Measurements from ENCODE around the gene GPRC5D. TPM values are rescaled to one million over a fixed set of nuclear protein-coding genes. Genes with fewer than 3 reads are reported as not detected.

GPRC5D gene
- total RNA-seq, 1 experiment from 2014 or later: not detected

DNA sequence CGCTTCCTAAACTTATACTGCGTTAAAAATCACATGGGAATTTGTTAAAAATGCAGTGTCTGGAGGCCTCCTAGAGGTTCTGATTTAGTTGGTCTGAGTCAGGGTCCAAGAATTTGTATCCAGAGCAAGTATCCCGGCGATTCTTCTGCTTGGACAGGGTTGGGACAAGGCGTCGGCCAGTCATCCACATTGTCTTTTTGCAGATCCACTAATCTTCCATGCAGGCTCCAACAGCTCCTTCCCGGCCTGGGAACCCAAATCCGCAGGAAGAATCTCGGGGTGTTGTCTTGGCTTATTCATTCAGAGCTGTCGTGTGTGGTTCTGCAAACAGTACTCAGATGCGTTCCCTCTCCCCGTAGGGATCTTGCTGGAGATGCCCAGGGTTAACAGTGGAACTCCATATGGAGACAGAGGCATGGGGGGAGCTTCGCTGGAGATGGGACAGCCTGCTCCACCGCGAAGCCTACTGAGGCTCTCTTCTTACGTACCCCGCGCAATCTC lies 25.3 kb downstream of the GPRC5D start:
- Histone ChIP-seq H3K4me3 (no peak overlapping the region), H3K36me3 (no peaks in the 10 kb centered on the region), H3K27me3 (no peaks in the 10 kb centered on the region), H3K9me3 (no peaks in the 10 kb centered on the region)
- DNase-seq: no peak

DNA sequence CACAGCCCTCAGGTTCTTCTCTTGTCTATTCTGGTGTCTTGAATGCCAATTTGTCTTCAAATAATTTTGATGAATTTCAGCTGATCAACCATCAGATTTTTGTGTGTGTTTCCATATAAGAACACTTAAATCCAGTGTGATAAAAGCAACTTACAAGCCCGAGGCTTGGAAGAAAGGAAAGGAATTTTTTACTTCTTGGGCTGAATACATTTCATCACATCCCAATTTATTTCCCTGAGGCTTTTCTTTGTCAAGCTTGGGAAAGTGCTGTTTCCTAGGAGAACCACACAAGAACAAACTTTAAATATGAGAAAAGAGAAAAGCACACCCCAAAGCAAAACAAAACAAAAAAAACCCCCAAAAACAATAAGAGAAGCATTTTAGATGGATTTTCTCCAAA lies 26.6 kb downstream of the GPRC5D start:
- no peaks in the 10 kb centered on the region for H3K36me3 ChIP-seq
- H3K9me3 ChIP-seq: no peaks in the 10 kb centered on the region
- no peaks in the 10 kb centered on the region for H3K27me3 ChIP-seq
- no peak for DNase-seq
- no peak overlapping the region for H3K4me3 ChIP-seq

DNA sequence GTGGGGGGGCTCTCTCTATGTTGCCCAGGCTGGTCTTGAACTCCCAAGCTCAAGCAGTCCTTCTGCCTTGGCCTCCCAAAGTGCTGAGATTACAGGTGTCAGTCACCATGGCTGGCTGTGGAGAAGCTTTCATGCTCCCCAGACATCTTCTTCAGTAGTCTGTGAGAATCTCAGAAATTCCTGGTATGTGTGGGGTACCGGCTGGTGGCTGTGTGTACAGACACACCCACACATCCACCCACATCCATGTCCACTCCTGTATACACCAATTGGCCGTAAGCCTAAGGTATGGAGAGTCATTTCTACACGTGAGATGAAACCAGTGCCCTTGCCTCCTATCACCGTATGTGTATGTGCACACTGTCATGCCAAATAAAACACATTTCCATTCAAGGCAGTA lies 27.8 kb downstream of the GPRC5D start:
- H3K9me3 ChIP-seq: no peaks in the 10 kb centered on the region
- H3K4me3 ChIP-seq: no peak overlapping the region
- H3K36me3 ChIP-seq: peaks cover 7% of the 10 kb centered on the region; the same call in 1 of the 2 replicates
- no peaks in the 10 kb centered on the region for H3K27me3 ChIP-seq
- no peak for DNase-seq

DNA sequence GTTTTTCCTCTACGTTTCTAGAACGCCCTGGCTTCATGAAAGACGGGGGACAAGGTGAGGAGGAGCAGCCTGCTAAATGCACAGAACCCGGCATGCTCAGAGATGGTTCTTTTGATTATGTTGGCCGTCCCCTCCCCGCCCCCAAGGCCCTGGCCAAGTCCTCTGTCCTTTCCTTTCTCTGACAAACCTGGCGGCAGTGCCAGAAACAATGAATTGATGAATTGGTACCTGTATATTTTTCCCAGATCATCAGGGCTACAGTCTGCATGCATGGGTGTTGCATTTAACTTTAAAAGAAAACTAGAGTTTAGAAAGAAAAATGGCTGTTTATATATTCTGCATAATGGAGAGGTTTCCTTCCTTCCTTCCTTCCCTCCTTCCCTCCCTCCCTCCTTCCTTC lies 29.0 kb downstream of the GPRC5D start:
- Histone ChIP-seq H3K36me3 (peaks cover 7% of the 10 kb centered on the region; the same call in 1 of the 2 replicates), H3K4me3 (no peak overlapping the region)

DNA sequence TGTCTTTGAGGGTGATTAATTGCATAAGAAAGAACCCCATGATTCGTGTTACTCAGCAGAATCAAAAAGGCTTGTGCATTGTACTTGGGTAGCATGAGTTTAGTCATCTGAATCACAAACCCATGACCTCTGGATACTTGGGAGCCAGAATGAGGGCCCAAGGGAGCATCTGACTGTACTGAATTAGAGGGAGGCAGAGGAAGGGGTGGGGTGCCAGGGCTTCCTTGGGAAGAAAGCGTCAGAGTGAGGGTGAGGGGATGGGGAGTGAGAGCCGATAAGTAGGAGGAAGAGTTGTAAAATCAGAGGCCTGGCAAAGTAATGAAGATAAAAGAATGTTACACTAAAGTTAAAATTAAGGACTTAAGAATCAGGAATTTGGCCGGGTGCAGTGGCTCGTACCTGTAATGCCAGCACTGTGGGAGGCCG lies 29.8 kb downstream of the GPRC5D start:
- H3K27me3 ChIP-seq: no peaks in the 10 kb centered on the region

More for the DNA sequence above, 29.0 kb downstream of the GPRC5D start:
- DNase-seq: no peak
- Histone ChIP-seq H3K27me3 (no peaks in the 10 kb centered on the region), H3K9me3 (no peaks in the 10 kb centered on the region)

DNA sequence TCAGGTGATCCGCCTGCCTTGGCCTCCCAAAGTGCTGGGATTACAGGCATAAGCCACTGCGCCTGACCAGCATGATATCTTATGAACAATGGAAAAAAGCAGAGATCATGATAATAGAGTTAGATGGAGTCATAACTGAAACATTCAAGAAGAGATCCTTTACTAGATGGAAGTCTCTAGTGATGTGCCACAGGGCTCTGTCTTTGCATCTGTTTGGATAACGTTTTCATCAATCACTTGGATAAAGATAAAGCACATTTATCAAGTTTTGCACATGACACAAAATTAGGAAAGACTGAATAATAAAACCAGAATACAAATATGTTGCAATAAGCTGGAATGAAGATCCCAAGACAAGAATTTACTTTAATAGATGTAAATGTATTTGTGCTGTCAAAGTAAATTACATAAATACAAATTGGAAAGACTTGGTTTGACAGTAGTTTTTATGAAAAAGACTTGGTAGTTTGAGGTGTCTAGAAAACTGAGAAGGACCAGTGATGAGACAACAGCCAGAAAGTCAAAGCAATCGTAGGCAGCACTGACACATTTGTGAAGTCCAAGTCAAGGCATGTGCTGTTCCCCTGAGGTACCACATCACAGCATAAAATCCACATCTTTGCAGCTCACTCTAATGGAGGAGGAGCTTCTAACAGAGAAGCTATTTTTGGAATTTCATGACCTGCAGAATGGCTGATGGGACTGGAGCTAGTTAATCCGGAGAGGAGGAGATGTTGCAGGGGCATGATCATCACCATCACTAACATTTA lies 32.1 kb downstream of the GPRC5D start:
- DNase-seq: no peak
- Histone ChIP-seq H3K4me3 (no peak overlapping the region), H3K27me3 (no peaks in the 10 kb centered on the region), H3K9me3 (no peaks in the 10 kb centered on the region), H3K36me3 (peaks cover 20% of the 10 kb centered on the region)

More for the DNA sequence above, 29.8 kb downstream of the GPRC5D start:
- Histone ChIP-seq H3K9me3 (no peaks in the 10 kb centered on the region), H3K4me3 (no peak overlapping the region), H3K36me3 (peaks cover 7% of the 10 kb centered on the region; the same call in 1 of the 2 replicates)
- DNase-seq: no peak

DNA sequence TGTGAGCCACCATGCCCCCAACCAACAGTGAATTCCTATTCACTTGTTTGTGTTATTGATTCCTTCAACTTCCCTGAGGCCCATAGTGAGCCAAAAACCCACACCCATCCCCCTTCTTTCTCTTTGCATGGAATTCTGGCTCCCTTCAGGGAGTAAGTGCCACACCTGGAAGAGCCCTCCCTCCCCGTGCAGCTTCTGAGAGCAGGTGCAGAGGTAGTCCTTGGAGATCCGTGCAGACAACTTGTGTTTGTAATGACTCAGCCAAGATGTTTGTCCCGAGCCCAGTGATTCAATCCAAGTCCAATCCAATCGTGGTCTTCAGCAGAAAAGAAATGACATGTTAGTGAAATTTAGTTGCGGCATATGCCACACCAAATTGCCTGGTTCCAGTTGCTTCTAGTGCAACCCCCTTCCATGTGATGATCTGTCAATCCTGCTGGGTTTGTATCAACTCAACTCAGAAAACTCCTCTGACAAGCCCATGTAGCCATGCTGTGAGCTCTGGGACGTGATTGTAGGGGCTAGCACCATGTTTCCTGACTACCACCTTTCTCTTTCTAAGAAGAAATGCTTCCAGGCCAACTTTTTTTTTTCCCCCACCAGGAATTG lies 33.1 kb downstream of the GPRC5D start:
- no peak overlapping the region for H3K4me3 ChIP-seq
- no peak for DNase-seq
- H3K9me3 ChIP-seq: no peaks in the 10 kb centered on the region
- H3K27me3 ChIP-seq: no peaks in the 10 kb centered on the region
- H3K36me3 ChIP-seq: peaks cover 20% of the 10 kb centered on the region

DNA sequence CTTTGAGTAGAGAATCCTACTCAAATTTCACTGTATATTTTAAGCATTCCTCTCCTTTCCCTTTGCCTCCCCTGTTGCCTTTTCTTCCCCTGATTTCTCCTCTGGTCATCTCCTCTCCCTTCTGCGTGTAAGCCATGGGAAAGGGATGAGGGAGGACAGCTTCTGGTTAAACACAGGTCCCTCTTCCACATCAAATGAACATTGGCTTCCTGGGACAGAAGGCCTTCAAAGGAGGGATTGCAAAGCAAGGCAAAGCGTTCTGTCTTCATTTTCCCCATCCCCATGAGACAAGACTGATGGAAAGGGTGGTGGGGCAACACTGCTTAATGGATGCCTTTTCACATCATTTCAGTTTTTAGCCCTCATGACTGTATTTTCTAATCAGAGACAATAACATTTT lies 34.5 kb downstream of the GPRC5D start:
- no peak for DNase-seq
- H3K9me3 ChIP-seq: no peaks in the 10 kb centered on the region
- no peak overlapping the region for H3K4me3 ChIP-seq
- peaks cover 20% of the 10 kb centered on the region for H3K36me3 ChIP-seq
- no peaks in the 10 kb centered on the region for H3K27me3 ChIP-seq

DNA sequence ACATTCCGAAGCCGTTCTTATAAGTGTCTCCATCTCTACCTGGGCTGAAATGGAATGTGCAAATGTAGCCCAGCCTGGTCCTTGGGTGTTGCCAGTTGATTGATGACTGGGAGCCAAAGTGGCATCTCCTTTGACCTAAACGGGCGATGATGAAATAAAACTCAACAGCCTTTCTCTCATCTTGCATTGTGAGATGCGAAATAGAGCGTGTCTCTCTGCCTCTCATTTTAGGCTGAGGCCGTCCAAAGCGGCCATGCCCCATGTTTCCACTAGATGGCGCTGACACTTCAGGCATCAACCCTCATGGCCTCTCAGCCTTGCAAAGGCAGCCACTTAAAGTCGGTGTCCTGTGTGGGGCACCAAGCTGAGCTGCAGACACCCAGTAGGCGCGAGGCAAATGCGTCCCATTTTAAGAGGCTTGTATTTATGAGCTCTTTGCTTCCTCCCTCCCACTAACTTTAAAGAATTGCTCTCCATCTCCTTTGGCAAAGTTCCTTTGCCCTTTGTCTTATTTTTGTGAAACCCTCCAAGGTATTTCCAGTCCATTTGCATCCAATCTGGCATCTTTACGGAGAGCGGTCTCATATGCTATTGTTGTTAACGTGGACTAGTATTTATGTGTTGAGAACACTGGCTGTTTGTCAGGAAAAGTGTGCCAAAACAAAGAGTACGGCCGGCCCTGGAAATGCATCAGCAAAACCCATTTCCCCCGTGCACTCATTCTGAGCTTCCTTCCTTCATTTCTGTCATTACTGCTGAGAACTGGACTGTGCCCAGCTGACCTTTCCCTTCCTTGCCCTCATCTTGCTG lies 35.6 kb downstream of the GPRC5D start:
- Histone ChIP-seq H3K36me3 (peaks cover 29% of the 10 kb centered on the region), H3K27me3 (no peaks in the 10 kb centered on the region), H3K9me3 (no peaks in the 10 kb centered on the region), H3K4me3 (no peak overlapping the region)
- DNase-seq: peak; percentile 66

DNA sequence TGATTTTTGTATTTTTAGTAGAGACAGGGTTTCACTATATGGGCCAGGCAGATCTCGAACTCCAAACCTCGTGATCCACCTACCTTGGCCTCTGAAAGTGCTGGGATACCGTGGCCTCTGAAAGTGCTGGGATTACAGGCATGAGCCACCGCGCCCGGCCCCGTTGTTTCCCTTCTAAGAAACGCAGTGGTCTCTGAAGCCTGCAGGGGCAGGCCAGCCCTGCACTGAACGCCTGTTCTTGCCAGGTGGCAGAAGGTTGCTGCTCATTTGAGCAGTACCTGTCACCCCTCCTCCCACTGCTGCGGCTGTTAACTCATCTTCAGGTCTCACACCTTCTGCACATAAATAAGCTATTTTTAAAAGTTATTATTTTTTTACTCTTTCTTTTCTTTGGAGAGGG lies 36.3 kb downstream of the GPRC5D start:
- no peak for DNase-seq
- peaks cover 29% of the 10 kb centered on the region for H3K36me3 ChIP-seq
- no peaks in the 10 kb centered on the region for H3K9me3 ChIP-seq
- H3K4me3 ChIP-seq: no peak overlapping the region
- H3K27me3 ChIP-seq: no peaks in the 10 kb centered on the region

DNA sequence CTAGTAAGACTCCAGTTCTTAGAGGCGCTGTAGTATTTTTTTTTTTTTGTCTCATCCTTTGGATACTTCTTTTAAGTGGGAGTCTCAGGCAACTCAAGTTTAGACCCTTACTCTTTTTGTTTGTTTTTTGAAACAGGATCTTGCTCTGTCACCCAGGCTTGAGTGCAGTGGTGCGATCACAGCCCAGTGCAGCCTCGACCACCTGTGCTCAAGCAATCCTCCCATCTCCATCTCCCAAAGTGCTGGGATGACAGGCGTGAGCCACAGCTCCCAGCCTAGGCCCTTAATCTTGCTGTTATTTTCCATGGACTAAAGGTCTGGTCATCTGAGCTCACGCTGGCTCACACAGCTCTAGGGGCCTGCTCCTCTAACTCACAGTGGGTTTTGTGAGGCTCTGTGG lies 39.3 kb downstream of the GPRC5D start:
- Histone ChIP-seq H3K36me3 (peaks cover 35% of the 10 kb centered on the region), H3K9me3 (no peaks in the 10 kb centered on the region)
- DNase-seq: no peak

DNA sequence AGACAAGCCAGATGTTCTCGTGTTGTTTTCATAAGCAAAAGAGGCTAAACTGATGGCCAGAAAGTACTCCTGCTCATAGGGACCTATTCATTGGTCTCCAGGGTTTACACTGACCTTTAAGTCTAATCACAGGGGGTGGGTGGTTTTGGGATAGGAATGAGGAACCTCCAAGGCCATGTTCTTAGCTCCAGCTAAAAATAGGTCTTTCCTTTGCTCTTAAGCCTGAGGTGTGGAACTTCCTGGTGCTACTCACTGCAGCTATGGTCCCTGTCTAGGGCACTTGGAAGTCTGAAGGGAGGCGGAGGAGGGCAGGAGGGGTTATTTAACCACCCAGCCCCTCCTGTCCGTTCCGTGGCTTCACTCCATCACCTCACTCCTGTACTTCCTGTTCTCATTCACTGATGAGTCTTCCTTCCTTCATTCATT lies 42.0 kb downstream of the GPRC5D start:
- Histone ChIP-seq H3K4me3 (no peak overlapping the region), H3K9me3 (no peaks in the 10 kb centered on the region), H3K36me3 (peaks cover 29% of the 10 kb centered on the region), H3K27me3 (no peaks in the 10 kb centered on the region)
- DNase-seq: no peak

More for the DNA sequence above, 39.3 kb downstream of the GPRC5D start:
- Histone ChIP-seq H3K27me3 (no peaks in the 10 kb centered on the region), H3K4me3 (no peak overlapping the region)

DNA sequence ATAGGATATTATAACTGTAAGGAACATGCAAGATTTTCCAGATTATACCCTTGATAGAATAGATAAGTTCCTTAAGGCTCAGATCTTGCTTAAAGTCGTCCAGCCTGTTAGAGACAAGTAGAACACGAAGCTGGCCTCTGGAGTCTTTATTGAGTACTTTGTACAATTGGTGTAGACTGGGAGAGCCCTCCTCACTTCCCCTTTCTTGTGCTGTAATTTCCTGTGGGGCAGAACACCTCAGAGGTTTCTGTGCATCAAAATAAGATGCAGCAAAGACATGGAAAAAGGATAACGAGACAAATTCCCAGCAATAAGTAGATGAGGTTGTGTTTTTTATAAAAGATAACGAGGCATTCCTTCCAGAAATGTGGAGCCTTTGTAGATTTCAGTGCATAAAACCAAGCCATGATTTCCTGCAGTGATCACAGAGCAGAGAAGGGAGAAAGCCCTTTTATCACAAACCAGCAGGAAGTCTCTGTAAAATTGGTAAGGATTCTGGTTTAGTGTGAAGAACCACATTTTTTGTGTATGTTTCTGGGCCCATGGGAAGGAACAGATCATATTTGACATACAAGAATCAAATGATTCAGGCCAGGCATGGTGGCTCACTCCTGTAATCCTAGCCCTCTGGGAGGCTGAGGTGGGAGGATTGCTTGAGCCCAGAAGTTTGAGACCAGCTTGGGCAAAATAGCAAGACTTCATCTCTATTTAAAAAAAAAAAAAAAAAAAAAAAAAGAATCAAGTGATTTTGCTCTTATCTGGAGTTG lies 42.6 kb downstream of the GPRC5D start:
- H3K9me3 ChIP-seq: no peaks in the 10 kb centered on the region
- H3K27me3 ChIP-seq: no peaks in the 10 kb centered on the region
- DNase-seq: no peak

DNA sequence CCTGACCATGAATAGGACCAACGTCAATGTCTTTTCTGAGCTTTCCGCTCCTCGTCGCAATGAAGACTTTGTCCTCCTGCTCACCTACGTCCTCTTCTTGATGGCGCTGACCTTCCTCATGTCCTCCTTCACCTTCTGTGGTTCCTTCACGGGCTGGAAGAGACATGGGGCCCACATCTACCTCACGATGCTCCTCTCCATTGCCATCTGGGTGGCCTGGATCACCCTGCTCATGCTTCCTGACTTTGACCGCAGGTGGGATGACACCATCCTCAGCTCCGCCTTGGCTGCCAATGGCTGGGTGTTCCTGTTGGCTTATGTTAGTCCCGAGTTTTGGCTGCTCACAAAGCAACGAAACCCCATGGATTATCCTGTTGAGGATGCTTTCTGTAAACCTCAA lies 43.3 kb downstream of the GPRC5D start:
- Histone ChIP-seq H3K9me3 (no peaks in the 10 kb centered on the region), H3K36me3 (peaks cover 31% of the 10 kb centered on the region), H3K27me3 (no peaks in the 10 kb centered on the region), H3K4me3 (no peak overlapping the region)
- no peak for DNase-seq

More for the DNA sequence above, 42.6 kb downstream of the GPRC5D start:
- Histone ChIP-seq H3K36me3 (peaks cover 29% of the 10 kb centered on the region), H3K4me3 (no peak overlapping the region)

DNA sequence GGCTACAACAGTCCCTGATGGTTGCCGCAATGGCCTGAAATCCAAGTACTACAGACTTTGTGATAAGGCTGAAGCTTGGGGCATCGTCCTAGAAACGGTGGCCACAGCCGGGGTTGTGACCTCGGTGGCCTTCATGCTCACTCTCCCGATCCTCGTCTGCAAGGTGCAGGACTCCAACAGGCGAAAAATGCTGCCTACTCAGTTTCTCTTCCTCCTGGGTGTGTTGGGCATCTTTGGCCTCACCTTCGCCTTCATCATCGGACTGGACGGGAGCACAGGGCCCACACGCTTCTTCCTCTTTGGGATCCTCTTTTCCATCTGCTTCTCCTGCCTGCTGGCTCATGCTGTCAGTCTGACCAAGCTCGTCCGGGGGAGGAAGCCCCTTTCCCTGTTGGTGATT lies 43.7 kb downstream of the GPRC5D start:
- Histone ChIP-seq H3K27me3 (no peaks in the 10 kb centered on the region), H3K4me3 (no peak overlapping the region), H3K36me3 (peaks cover 34% of the 10 kb centered on the region), H3K9me3 (no peaks in the 10 kb centered on the region)
- no peak for DNase-seq

DNA sequence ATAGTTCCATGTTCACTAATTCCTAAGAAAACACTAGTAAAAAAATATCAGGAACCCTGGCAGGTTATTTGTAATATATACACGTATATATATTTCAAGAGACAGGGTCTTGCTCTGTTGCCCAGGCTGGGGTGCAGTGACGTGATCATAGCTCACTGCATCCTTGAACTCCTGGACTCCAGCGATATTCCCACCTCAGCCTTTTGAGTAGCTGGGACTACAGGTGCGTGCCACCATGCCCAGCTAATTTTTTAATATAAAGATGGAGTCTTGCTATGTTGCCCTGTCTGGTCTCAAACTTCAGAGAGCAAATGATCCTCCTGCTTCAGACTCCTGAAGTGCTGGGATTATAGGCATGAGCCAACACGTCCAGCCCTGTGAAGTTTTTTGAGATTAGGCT lies 44.4 kb downstream of the GPRC5D start:
- Histone ChIP-seq H3K36me3 (peaks cover 34% of the 10 kb centered on the region), H3K4me3 (no peak overlapping the region), H3K9me3 (no peaks in the 10 kb centered on the region), H3K27me3 (no peaks in the 10 kb centered on the region)
- DNase-seq: no peak
